Left ventricle myocardium inferior (tissue), 1 donor: ENCODE results near the gene RUNX2. TPM values are rescaled to one million over a fixed set of nuclear protein-coding genes. Genes with fewer than 3 reads are reported as not detected.

Source experiments
- DNase-seq: peaks from one replicate; pipeline ENCODE4 v3.0.0-alpha.2; 2020
- H3K27ac ChIP-seq: fragments of 200-600 bp; replicated peaks from 2 replicates; pipeline ENCODE4 v1.8.0; 2021
- H3K27me3 ChIP-seq: fragments of 200-600 bp; 2 replicates; pipeline ENCODE4 v1.8.0; 2021; ENCODE audit warnings: low read depth
- H3K36me3 ChIP-seq: fragments of 200-600 bp; 2 replicates; pipeline ENCODE4 v1.8.0; 2021
- H3K4me1 ChIP-seq: fragments of 200-600 bp; 2 replicates; pipeline ENCODE4 v1.8.0; 2021
- H3K4me3 ChIP-seq: fragments of 200-600 bp; 2 replicates; pipeline ENCODE4 v1.8.0; 2021; ENCODE audit warnings: mild to moderate bottlenecking, moderate library complexity
- H3K9me3 ChIP-seq: fragments of 200-600 bp; replicated peaks from 2 replicates; pipeline ENCODE4 v1.8.0; 2021
- intact Hi-C: fragments of 100-400 bp; cut with micrococcal nuclease; formaldehyde crosslinking; loops from one replicate; pipeline ENCODE4 v1.11.0; 2022
- total RNA-seq: library from RNA; stranded (reverse); fragmentation: NEBNext Ultra II Directional; extraction: Animal tissue kit (Norgen Biotek cat#: 25700); gene quantifications from one replicate; pipeline ENCODE4 v1.2.1, GENCODE V29; 2021
- TF ChIP-seq, protein P1 (sequence below): fragments of 200-600 bp; IDR thresholded peaks from 2 replicates; pipeline ENCODE4 v1.8.0; 2021; ENCODE audit warnings: antibody characterized with exemption, mild to moderate bottlenecking, borderline replicate concordance
- donor health status: DM: no; HTN: yes; CAD: no; lungs with severe emphysema.

Gene RUNX2
- total RNA-seq, 1 donor from 2014 or later, result 0.38 TPM

DNA sequence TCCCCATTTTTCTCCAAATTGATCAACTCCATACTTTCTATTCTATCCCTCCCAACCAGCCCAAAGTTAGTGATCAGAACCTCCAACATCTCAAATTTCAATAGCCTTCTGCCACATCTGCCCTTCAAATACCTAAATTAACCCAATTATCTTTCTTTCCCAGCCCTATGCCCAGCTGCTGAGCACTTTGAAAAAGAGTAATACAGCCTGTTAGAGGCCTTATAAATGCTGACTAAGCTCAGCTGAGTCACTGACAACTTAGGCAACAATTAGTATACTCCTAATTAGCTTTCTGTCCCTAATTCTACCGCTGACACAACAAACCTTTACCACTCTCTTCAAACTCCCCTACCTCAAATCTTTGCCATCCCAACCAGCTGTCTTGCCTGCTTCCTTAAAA is 23.5 kb downstream of the RUNX2 start:
- Histone ChIP-seq H3K4me1 (no peaks in the 10 kb centered on the region), H3K4me3 (no peak overlapping the region), H3K36me3 (no peaks in the 10 kb centered on the region), H3K27me3 (no peaks in the 10 kb centered on the region), H3K9me3 (no peaks in the 10 kb centered on the region), H3K27ac (no peak overlapping the region)
- TF ChIP-seq, protein P1, sequence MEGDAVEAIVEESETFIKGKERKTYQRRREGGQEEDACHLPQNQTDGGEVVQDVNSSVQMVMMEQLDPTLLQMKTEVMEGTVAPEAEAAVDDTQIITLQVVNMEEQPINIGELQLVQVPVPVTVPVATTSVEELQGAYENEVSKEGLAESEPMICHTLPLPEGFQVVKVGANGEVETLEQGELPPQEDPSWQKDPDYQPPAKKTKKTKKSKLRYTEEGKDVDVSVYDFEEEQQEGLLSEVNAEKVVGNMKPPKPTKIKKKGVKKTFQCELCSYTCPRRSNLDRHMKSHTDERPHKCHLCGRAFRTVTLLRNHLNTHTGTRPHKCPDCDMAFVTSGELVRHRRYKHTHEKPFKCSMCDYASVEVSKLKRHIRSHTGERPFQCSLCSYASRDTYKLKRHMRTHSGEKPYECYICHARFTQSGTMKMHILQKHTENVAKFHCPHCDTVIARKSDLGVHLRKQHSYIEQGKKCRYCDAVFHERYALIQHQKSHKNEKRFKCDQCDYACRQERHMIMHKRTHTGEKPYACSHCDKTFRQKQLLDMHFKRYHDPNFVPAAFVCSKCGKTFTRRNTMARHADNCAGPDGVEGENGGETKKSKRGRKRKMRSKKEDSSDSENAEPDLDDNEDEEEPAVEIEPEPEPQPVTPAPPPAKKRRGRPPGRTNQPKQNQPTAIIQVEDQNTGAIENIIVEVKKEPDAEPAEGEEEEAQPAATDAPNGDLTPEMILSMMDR, result no peak
- DNase-seq, result no peak
- intact Hi-C loops, result no loop called here

DNA sequence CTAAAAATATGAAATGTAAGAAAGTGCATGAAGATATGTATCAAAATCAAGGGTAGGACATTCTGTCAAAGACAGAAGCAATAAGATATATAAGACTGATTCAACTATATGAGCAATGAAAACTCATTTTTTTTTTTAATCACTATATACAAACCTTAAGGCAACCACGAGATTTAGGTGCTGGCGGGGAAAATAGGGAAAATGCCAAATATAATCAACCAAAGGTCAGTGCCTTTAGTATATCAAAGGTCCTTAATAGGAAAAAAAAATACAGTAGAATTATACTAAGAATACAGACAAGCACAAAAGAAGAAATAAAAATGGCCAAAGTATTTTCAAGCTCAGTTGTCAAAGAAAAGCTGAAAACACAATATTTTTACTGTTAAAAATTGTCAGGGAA is 25.5 kb downstream of the RUNX2 start:
- DNase-seq, result no peak
- TF ChIP-seq, protein P1, result no peak
- H3K27me3 ChIP-seq, result no peaks in the 10 kb centered on the region
- H3K9me3 ChIP-seq, result no peaks in the 10 kb centered on the region
- intact Hi-C loops, result no loop called here
- no peaks in the 10 kb centered on the region for H3K4me1 ChIP-seq
- no peaks in the 10 kb centered on the region for H3K36me3 ChIP-seq
- no peak overlapping the region for H3K4me3 ChIP-seq
- no peak overlapping the region for H3K27ac ChIP-seq

DNA sequence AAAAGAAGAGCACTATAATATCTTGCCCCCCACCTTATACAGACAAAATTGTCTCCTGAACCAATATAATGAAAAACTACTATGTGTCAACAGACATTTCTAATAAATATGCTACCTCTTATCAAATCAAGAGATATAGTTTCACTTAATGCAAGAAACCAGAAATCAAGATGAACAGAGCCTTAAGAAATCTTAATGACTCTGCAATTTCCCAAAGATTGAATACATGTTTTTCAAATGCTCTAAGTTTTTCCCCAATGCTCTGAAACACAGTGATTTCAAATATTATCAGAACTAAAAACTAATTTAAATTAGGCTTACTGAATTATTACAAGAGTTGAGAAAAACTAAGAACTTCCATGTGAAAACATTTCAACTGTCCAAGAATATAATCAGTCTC is 36.3 kb downstream of the RUNX2 start:
- TF ChIP-seq, protein P1, result no peak
- no peak overlapping the region for H3K27ac ChIP-seq
- no peak for DNase-seq
- H3K36me3 ChIP-seq, result no peaks in the 10 kb centered on the region
- intact Hi-C loops, result no loop called here
- H3K4me3 ChIP-seq, result no peak overlapping the region
- no peaks in the 10 kb centered on the region for H3K4me1 ChIP-seq
- H3K9me3 ChIP-seq, result no peaks in the 10 kb centered on the region
- no peaks in the 10 kb centered on the region for H3K27me3 ChIP-seq

DNA sequence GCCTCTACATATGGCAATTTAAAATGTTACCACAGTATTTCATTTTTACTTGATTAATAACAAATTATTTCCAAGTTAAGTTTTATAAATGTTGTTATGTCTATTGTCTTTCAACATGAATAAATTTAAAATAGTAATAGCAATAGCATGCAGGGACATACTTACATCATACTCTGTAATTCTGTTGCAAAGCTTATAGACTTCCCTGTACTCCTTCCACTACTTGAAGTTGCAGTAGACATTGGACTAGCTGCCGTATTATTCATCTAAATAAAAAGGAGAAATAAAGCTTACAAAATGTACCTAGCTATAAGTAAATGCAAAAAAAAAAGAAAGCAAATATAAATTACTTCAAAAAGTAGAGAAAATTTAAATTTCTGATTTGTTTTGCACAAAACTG is 36.9 kb downstream of the RUNX2 start:
- no peaks in the 10 kb centered on the region for H3K36me3 ChIP-seq
- no peak overlapping the region for H3K27ac ChIP-seq
- intact Hi-C loops, result no loop called here
- H3K4me1 ChIP-seq, result no peaks in the 10 kb centered on the region
- no peaks in the 10 kb centered on the region for H3K27me3 ChIP-seq
- DNase-seq, result no peak
- no peaks in the 10 kb centered on the region for H3K9me3 ChIP-seq
- H3K4me3 ChIP-seq, result no peak overlapping the region
- TF ChIP-seq, protein P1, result no peak

DNA sequence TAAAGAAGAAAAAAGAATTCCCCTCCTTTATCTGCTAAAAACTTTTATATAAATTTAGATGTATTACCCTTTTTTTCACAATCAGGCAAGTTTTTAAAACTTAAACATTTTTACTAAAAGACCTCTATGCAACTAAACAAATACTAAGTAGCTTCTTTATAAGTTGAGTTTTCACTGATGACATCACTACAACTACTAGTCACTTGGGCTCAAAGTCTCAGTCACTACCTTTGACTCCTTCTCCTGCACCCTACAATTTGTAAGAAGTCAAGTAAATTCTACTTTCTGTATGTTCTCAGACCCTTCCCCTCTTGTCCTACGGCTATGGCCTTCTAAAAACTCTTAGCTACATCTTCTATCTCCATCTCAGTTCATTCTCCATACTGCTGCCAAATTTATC is 38.4 kb downstream of the RUNX2 start:
- Histone ChIP-seq H3K4me3 (no peak overlapping the region), H3K9me3 (no peaks in the 10 kb centered on the region), H3K4me1 (no peaks in the 10 kb centered on the region), H3K27me3 (no peaks in the 10 kb centered on the region), H3K27ac (no peak overlapping the region), H3K36me3 (no peaks in the 10 kb centered on the region)
- intact Hi-C loops, result no loop called here
- DNase-seq, result no peak
- TF ChIP-seq, protein P1, result no peak

DNA sequence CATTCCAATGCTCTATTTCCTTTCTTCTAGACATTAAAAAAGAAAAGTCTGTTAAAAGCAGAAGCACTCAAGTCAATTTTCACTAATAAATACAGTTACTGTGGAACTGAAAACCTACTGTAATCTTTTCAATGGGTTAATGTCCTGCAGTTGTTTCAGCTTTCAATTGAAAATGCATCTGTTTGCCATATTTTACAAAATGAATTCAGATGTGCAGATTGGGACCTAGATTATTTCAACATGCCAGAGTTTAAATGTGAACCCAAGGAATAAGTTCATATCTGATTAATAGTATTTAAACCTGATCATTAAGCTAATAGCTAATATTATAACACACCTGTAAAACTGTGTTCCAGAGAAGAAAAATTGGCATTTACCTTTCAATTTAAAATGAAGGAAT is 39.9 kb downstream of the RUNX2 start:
- Histone ChIP-seq H3K4me3 (no peak overlapping the region), H3K4me1 (no peaks in the 10 kb centered on the region), H3K9me3 (no peaks in the 10 kb centered on the region), H3K36me3 (no peaks in the 10 kb centered on the region), H3K27me3 (no peaks in the 10 kb centered on the region), H3K27ac (no peak overlapping the region)
- intact Hi-C loops, result no loop called here
- TF ChIP-seq, protein P1, result no peak
- DNase-seq, result no peak
